Spleen (tissue), 11 donors: ENCODE measurements around the gene LMOD2. TPM values are rescaled to one million over a fixed set of nuclear protein-coding genes. Genes with fewer than 3 reads are reported as not detected.

ENCODE experiments used
- DNase-seq: peaks from one replicate; pipeline ENCODE4 v3.0.0-alpha.2; 2020
- H3K27ac ChIP-seq, 8 donors: fragments of 200-600 bp; sonication (generic) in 7 of 8; 1 replicate in 4 of 8; 2 replicates in 4 of 8; pipeline versions ENCODE4 v1.5.0 to v1.8.0; 2016 to 2021; ENCODE audit warnings: inconsistent platforms in 4 of 8, mild to moderate bottlenecking in 4 of 8, moderate library complexity in 1 of 8
- H3K27me3 ChIP-seq, 7 donors: fragments of 200-600 bp; sonication (generic) in 6 of 7; replicated peaks in 1 of 7; 1 replicate in 4 of 7; 2 replicates in 3 of 7; pipeline versions ENCODE4 v1.5.0 to v1.8.0; 2016 to 2021; ENCODE audit warnings: inconsistent platforms in 3 of 7, mild to moderate bottlenecking in 1 of 7
- H3K36me3 ChIP-seq, 6 donors: fragments of 200-600 bp; sonication (generic) in 5 of 6; 1 replicate in 4 of 6; 2 replicates in 2 of 6; pipeline versions ENCODE4 v1.5.0 to v1.8.0; 2016 to 2021; ENCODE audit warnings: inconsistent platforms in 2 of 6
- H3K4me1 ChIP-seq, 6 donors: fragments of 200-600 bp; sonication (generic) in 5 of 6; 1 replicate in 3 of 6; 2 replicates in 3 of 6; pipeline versions ENCODE4 v1.5.0 to v1.8.0; 2016 to 2021; ENCODE audit warnings: inconsistent platforms in 3 of 6
- H3K4me3 ChIP-seq, 8 donors: fragments of 200-600 bp; sonication (generic) in 7 of 8; 1 replicate in 4 of 8; 2 replicates in 4 of 8; pipeline versions ENCODE4 v1.5.0 to v1.8.0; 2016 to 2021; ENCODE audit warnings: inconsistent platforms in 4 of 8, mild to moderate bottlenecking in 4 of 8, moderate library complexity in 2 of 8
- H3K9me3 ChIP-seq, 8 donors: fragments of 200-600 bp; sonication (generic) in 7 of 8; 1 replicate in 4 of 8; 2 replicates in 4 of 8; pipeline versions ENCODE4 v1.5.0 to v1.8.0; 2016 to 2021; ENCODE audit warnings: inconsistent platforms in 4 of 8
- CTCF ChIP-seq, 11 experiments: fragments of 200-600 bp in 7 of 11; fragments of 450-650 bp in 4 of 11; sonication (generic) in 4 of 11; IDR thresholded peaks in 8 of 11; conservative IDR thresholded peaks in 3 of 11; 1 replicate in 7 of 11; 2 replicates in 4 of 11; pipeline versions ENCODE4 v1.4.0 to v1.8.0; 2016 to 2021; ENCODE audit warnings: antibody characterized with exemption in 11 of 11, inconsistent platforms in 4 of 11, mild to moderate bottlenecking in 1 of 11
- POLR2A ChIP-seq, 3 donors: fragments of 450-650 bp; IDR thresholded peaks; one replicate each; pipeline ENCODE4 v1.5.1; 2017; ENCODE audit warnings: antibody characterized with exemption in 3 of 3, mild to moderate bottlenecking in 1 of 3
- POLR2AphosphoS5 ChIP-seq, 3 donors: sonication (generic); formaldehyde crosslinking; IDR thresholded peaks; one replicate each; pipeline ENCODE4 v1.5.1; 2017; ENCODE audit warnings: antibody characterized with exemption in 3 of 3
- WGBS, 5 donors: extraction: QIAGEN DNeasy Blood & Tissue Kit in 3 of 5; methylation state at CpG; one replicate each; pipeline versions ENCODE4 v1.1.5 to v1.1.7; 2013 to 2018; 5-methylcytosine and 5-hydroxymethylcytosine counted together
- intact Hi-C: fragments of 100-400 bp; cut with DNase I; formaldehyde crosslinking; loops from one replicate; pipeline ENCODE4 v1.15.0; 2023; ENCODE audit warnings: low total_unique reads
- polyA plus RNA-seq, 3 donors: library from polyadenylated mRNA; stranded (reverse); fragments of 200-250 nt; gene quantifications; one replicate each; pipeline ENCODE4 v1.2.1, GENCODE V29; 2013
- total RNA-seq, 7 donors: library from RNA; depleted of rRNA in 3 of 7; stranded (reverse); fragments of >200 nt in 3 of 7; fragmentation: NEBNext Ultra II Directional in 4 of 7; extraction: Animal tissue kit (Norgen Biotek cat#: 25700) in 4 of 7; gene quantifications; one replicate each; pipeline versions ENCODE4 v1.1.0 to v1.2.1, GENCODE V29; 2016 to 2021
- donor health status: healthy with polysubstance abuse.
- donor health status: DM: no; HTN: no; CAD: no; lungs with moderate emphysema.
- donor health status: DM: no; HTN: no; CAD: no.
- donor health status: Bipolar disorder and iron deficiency.
- donor health status: healthy.
- donor health status: DM: no; HTN: no; CAD: no.
- donor health status: DM: yes; HTN: yes; CAD: no.

LMOD2 gene
- total and polyA plus RNA-seq, 10 donors, result 0.03 TPM; not detected in 9

GRCh38 chr7:123665896-123666295, 10.2 kb downstream of the LMOD2 start:
- H3K4me1 ChIP-seq, result no peaks in the 10 kb centered on the region
- H3K9me3 ChIP-seq, result no peaks in the 10 kb centered on the region
- H3K27ac ChIP-seq, result no peak overlapping the region
- 86 to 97% (median 90%) methylated on average over 1 of the region's 1 CpG for WGBS, 5 donors
- peaks cover 0 to 9% (median 0%) of the 10 kb centered on the region in 7 donors for H3K27me3 ChIP-seq
- H3K36me3 ChIP-seq, result no peaks in the 10 kb centered on the region
- no peak overlapping the region for H3K4me3 ChIP-seq
- intact Hi-C loops, result no loop called here
- DNase-seq, result no peak
- TF ChIP-seq POLR2AphosphoS5 (IDR thresholded peaks at IDR 0.05) (no peak), CTCF (IDR thresholded peaks at IDR 0.05 in 8 of 11, conservative IDR thresholded peaks at IDR 0.05 in 3 of 11) (no peak), POLR2A (IDR thresholded peaks at IDR 0.05) (no peak)

GRCh38 chr7:123666492-123666891, 10.8 kb downstream of the LMOD2 start:
- intact Hi-C loops, result no loop called here
- H3K9me3 ChIP-seq, result no peaks in the 10 kb centered on the region
- no peak overlapping the region for H3K4me3 ChIP-seq
- H3K4me1 ChIP-seq, result no peaks in the 10 kb centered on the region
- H3K36me3 ChIP-seq, result no peaks in the 10 kb centered on the region
- TF ChIP-seq POLR2A (IDR thresholded peaks at IDR 0.05) (no peak), CTCF (IDR thresholded peaks at IDR 0.05 in 8 of 11, conservative IDR thresholded peaks at IDR 0.05 in 3 of 11) (no peak), POLR2AphosphoS5 (IDR thresholded peaks at IDR 0.05) (no peak)
- no peak overlapping the region for H3K27ac ChIP-seq
- no peak for DNase-seq
- 33 to 70% (median 50%) methylated on average over 1 of the region's 1 CpG for WGBS, 5 donors
- H3K27me3 ChIP-seq, result peaks cover 0 to 9% (median 0%) of the 10 kb centered on the region in 7 donors

- no peaks in the 10 kb centered on the region for H3K27me3 ChIP-seq
- no peak for DNase-seq
Measured at GRCh38 chr7:123669485-123669884, 13.8 kb downstream of the LMOD2 start.

More at GRCh38 chr7:123669485-123669884, 13.8 kb downstream of the LMOD2 start:
- Histone ChIP-seq H3K4me3 (no peak overlapping the region), H3K27ac (no peak overlapping the region), H3K36me3 (no peaks in the 10 kb centered on the region), H3K9me3 (no peaks in the 10 kb centered on the region), H3K4me1 (peaks cover 0 to 4% (median 0%) of the 10 kb centered on the region in 6 donors)
- intact Hi-C loops, result no loop called here
- TF ChIP-seq POLR2A (IDR thresholded peaks at IDR 0.05) (no peak), CTCF (IDR thresholded peaks at IDR 0.05 in 8 of 11, conservative IDR thresholded peaks at IDR 0.05 in 3 of 11) (no peak), POLR2AphosphoS5 (IDR thresholded peaks at IDR 0.05) (no peak)
- WGBS, 5 donors, result 85 to 92% (median 91%) methylated on average over 7 of the region's 7 CpGs
